Fibroblast of gingiva (primary cell): ENCODE results near the gene ZNF48.

Experiments
- DNase-seq: peaks from one replicate; pipeline ENCODE4 v3.0.0-alpha.2; 2011; ENCODE audit warnings: low read depth

ZNF48 gene

DNA sequence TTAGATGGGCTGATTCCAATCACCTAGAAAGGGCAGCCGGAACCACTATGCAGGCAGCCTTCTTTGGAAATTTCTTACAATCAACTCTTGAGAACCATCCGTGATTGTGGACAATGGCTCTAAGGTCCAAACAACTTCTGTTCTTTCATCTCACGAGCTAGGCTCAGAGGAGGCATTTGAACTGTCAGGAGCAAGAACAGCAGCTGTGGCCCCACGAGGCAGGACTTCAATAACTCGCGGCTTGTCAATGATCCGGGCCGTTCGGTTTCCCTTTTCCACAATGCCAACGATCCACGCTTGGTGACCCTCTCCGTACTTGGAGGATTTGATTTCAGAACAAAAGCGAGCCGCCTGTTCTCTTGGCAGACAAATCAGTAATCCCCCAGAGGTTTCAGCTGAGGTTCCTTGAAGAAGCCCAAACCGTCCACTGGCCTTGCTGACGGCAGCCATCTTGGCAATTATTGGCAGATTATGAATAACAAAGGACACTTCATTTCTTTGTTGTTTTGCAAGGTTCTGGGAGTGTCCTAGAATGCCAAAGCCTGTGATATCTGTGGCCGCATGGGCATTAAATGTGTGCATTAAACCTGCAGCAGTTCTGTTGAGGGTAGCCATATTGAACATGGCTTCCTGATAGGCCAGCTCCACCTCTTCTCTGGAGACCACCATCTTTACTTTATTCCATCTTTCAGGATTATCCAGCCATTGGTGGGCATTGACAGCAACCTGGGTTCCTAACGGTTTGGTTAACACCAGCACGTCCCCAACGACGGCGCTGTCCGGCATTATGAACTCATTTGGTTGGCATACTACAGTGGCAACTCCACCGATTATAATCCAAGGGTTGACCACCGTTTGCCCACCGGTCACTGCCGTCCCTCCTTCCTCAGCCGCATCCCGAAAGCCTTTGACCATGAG lies 49.3 kb downstream of the ZNF48 start:
- DNase-seq, result no peak

DNA sequence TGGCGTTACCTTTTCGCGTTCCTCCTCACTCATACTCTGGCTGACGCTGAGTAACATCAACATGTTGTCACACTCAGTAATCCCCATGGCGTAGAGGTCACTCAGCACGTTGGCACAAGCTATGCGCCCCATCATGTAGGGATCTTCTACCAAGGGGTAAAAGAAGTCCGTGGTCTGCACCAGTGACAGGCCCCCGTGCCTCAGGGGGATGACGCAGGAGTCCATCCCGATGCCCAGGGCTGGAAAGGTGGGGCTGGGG lies 49.9 kb downstream of the ZNF48 start:
- no peak for DNase-seq

DNA sequence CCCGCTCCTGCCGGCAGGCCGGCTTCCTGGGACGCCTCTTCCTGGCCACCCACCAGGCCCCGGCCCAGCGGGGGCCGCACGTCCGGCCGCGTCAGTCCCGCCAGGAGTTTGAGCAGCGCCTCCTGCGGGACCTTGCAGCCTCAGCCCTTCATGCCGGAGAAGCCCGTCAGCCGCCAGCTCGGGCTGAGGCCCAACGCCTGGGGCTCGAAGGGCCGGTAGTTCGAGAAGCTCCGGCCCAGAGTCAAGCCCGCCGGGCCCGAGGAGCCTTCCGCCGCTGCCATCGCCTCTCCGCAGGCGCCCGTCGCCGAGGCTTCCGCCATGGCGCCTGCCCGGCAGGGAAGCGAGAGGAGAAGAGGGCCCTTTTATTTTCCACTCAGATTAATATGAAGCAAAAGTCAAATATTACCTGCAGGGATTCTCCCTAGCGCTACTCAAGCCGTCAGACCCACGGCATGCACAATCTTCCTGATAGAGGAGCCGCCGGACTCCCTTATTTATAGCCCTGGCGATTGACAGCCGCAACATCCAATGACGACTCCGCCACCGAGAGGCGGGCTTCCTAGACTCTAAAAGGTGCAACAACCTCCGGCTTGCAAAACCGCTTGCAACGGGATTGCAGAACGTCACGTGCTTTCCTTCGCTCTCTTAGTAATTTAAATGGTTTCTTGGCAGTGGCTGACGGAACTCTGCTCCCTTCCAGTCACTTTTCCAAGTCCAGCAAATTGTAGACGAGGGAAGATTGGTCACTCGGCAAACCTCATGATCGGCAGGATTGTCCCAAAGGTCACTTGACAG lies 50.4 kb downstream of the ZNF48 start, which contains the start of gene SEPHS2:
Gene SEPHS2 (minus strand): TSS at position 467 of the 795 bp plus-strand sequence. CDS start 147 bp downstream, at position 320.
- DNase-seq, result peak; percentile 98

DNA sequence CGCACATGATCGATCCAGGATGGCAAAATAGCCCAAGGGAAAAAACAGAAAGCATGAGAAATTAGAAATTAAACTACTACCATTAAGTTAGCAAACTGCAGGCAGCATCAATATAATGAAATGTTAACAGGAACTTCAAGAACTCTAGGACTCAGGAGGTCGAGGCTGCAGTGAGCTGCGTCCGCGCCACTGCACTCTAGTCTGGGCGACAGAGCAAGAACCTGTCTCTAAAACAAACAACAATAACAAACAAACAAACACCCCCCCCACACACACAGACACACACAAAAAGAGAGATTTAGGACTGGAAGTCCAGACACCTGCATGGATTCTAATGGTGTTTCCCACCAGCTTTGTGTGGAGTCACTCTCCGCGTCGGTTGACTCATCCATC lies 51.0 kb downstream of the ZNF48 start:
- no peak for DNase-seq

DNA sequence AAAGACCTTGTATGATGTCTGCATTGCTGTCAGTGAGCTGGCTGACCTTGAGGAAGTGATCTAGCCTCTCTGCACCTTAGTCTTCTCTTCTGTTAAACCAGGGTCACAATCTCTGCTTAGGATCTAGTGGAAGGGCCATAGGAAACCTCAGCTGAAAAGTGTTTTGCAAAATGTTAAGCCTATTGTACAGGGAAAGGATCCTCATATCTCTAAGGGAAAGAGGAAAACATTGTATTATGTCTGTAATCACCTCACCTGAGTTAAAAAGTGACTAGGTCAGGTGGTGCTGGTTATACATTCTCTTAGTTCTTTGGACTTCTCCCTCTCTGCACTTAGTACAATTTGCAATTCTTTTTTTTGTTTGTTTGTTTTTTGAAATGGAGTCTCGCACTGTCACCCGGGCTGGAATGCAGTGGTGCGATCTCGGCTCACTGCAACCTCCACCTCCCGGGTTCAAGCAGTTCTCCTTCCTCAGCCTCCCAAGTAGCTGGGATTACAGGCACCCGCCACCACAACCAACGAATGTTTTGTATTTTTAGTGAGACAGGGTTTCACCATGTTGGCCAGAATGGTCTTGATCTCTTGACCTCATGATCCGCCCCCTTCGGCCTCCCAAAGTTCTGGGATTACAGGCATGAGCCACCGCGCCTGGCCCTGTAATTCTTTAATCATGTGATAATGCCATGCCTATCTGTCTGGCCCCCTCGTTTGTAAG lies 52.4 kb downstream of the ZNF48 start:
- no peak for DNase-seq

DNA sequence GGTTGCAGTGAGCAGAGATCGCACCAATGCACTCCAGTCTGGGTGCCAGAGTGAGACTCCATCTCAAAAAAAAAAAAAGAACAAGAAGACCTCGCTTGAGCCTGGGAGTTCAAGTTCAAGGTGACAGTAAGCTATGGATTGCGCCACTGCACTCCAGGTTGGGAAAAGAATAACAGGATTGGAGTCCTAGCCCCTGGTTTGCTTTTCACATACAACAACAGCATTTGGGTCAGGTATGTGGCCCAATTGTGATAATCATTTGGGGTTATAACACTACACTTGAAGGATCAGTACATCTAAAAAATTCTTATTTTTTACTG lies 53.9 kb downstream of the ZNF48 start:
- DNase-seq, result no peak
